ENCODE measurements around the gene EFEMP1.

DNA sequence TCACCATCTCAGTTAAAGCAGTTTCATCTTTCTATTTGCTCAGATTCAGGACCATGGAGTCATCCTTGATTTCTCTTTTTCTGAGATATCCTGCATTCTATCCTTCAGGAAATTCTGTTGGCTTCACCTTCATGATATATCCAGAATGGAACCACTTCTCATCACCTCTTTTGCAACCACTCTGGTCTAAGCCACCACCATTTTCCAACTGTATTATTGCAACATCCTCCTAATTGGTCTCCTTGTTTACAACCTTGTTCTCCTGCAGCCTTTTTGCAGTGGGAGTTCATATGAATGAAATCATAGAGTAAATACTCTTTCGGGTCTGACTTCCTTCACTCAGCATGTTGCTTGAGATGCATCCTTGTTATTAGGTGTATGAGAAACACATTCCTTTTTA lies 3.4 kb upstream of the EFEMP1 start:
- TF ChIP-seq SIN3A (IDR thresholded peaks at IDR 0.05; ENCODE audit: borderline replicate concordance, low read depth, low read length) (no peak), RFX5 (IDR thresholded peaks at IDR 0.05; ENCODE audit: low read length) (no peak), EZH2phosphoT487 (IDR thresholded peaks at IDR 0.05; ENCODE audit: borderline replicate concordance, low read depth) (no peak), CHD2 (IDR thresholded peaks at IDR 0.05; ENCODE audit: low read length, partially characterized antibody) (no peak), POLR2AphosphoS5 (IDR thresholded peaks at IDR 0.05; ENCODE audit: low read depth, low read length) (no peak), NFIC (IDR thresholded peaks at IDR 0.05; ENCODE audit: borderline replicate concordance) (no peak)
- TF ChIP-seq, protein P1, sequence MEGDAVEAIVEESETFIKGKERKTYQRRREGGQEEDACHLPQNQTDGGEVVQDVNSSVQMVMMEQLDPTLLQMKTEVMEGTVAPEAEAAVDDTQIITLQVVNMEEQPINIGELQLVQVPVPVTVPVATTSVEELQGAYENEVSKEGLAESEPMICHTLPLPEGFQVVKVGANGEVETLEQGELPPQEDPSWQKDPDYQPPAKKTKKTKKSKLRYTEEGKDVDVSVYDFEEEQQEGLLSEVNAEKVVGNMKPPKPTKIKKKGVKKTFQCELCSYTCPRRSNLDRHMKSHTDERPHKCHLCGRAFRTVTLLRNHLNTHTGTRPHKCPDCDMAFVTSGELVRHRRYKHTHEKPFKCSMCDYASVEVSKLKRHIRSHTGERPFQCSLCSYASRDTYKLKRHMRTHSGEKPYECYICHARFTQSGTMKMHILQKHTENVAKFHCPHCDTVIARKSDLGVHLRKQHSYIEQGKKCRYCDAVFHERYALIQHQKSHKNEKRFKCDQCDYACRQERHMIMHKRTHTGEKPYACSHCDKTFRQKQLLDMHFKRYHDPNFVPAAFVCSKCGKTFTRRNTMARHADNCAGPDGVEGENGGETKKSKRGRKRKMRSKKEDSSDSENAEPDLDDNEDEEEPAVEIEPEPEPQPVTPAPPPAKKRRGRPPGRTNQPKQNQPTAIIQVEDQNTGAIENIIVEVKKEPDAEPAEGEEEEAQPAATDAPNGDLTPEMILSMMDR (IDR thresholded peaks at IDR 0.05): no peak
- TF ChIP-seq, protein P2, sequence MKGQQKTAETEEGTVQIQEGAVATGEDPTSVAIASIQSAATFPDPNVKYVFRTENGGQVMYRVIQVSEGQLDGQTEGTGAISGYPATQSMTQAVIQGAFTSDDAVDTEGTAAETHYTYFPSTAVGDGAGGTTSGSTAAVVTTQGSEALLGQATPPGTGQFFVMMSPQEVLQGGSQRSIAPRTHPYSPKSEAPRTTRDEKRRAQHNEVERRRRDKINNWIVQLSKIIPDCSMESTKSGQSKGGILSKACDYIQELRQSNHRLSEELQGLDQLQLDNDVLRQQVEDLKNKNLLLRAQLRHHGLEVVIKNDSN (IDR thresholded peaks at IDR 0.05; ENCODE audit: borderline replicate concordance, low read depth): no peak
- TF ChIP-seq, protein P3, sequence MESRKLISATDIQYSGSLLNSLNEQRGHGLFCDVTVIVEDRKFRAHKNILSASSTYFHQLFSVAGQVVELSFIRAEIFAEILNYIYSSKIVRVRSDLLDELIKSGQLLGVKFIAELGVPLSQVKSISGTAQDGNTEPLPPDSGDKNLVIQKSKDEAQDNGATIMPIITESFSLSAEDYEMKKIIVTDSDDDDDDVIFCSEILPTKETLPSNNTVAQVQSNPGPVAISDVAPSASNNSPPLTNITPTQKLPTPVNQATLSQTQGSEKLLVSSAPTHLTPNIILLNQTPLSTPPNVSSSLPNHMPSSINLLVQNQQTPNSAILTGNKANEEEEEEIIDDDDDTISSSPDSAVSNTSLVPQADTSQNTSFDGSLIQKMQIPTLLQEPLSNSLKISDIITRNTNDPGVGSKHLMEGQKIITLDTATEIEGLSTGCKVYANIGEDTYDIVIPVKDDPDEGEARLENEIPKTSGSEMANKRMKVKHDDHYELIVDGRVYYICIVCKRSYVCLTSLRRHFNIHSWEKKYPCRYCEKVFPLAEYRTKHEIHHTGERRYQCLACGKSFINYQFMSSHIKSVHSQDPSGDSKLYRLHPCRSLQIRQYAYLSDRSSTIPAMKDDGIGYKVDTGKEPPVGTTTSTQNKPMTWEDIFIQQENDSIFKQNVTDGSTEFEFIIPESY (IDR thresholded peaks at IDR 0.05; ENCODE audit: borderline replicate concordance, low read depth): no peak

Measured in SK-N-SH (cell line).